NCI-H1436 (cell line): ENCODE results near the gene TEDC2.
"Not testable (repeated sequence)": the region's sequence is repeated elsewhere in the genome, so short reads cannot be mapped to it uniquely, and the experiment has no call there.

Experiments used
- DNase-seq: peaks from one replicate; lab custom pipeline; 2025; lab: John Stamatoyannopoulos, UW

Gene TEDC2

GRCh38 chr16:2477327-2477726, 17.4 kb downstream of the TEDC2 start:
- no peak for DNase-seq

GRCh38 chr16:2478279-2478678, 18.4 kb downstream of the TEDC2 start:
- no peak for DNase-seq

- not testable (repeated sequence) for DNase-seq
Observed at GRCh38 chr16:2479996-2480395, 20.1 kb downstream of the TEDC2 start.

- no peak for DNase-seq
Observed at GRCh38 chr16:2480948-2481347, 21.0 kb downstream of the TEDC2 start.

GRCh38 chr16:2481676-2482075, 21.8 kb downstream of the TEDC2 start:
- DNase-seq, result no peak

GRCh38 chr16:2482249-2482648, 22.3 kb downstream of the TEDC2 start:
- DNase-seq, result no peak

- no peak for DNase-seq
Observed at GRCh38 chr16:2482708-2483534, 23.0 kb downstream of the TEDC2 start.

GRCh38 chr16:2483939-2484897, 24.3 kb downstream of the TEDC2 start:
- DNase-seq, result no peak

- no peak for DNase-seq
Observed at GRCh38 chr16:2484898-2485508, 25.1 kb downstream of the TEDC2 start.

- no peak for DNase-seq
Observed at GRCh38 chr16:2485811-2486507, 26.1 kb downstream of the TEDC2 start.

- peak; percentile 14 for DNase-seq
Observed at GRCh38 chr16:2486645-2487516, 27.0 kb downstream of the TEDC2 start.

- DNase-seq, result no peak
Observed at GRCh38 chr16:2487517-2487842, 27.6 kb downstream of the TEDC2 start.

- DNase-seq, result no peak
Observed at GRCh38 chr16:2487903-2488531, 28.1 kb downstream of the TEDC2 start.

- DNase-seq, result no peak
Observed at GRCh38 chr16:2489581-2489980, 29.7 kb downstream of the TEDC2 start.

- DNase-seq, result no peak
Observed at GRCh38 chr16:2490190-2491105, 30.5 kb downstream of the TEDC2 start.

- DNase-seq, result no peak
Observed at GRCh38 chr16:2492292-2492691, 32.4 kb downstream of the TEDC2 start.

GRCh38 chr16:2493605-2494004, 33.7 kb downstream of the TEDC2 start:
- DNase-seq, result no peak

- no peak for DNase-seq
Observed at GRCh38 chr16:2494616-2495015, 34.7 kb downstream of the TEDC2 start.

- DNase-seq, result no peak
Observed at GRCh38 chr16:2495041-2495440, 35.1 kb downstream of the TEDC2 start.
